PC-3 (cell line): ENCODE data around the gene DELE1. TPM values are rescaled to one million over a fixed set of nuclear protein-coding genes. Genes with fewer than 3 reads are reported as not detected.

Experiments
- ATAC-seq: fragments of 200-7000 bp; cut with Tn5 transposase; 2 replicates; pipeline ENCODE4 v1.9.1; 2020; ENCODE audit warnings: mild to moderate bottlenecking, moderate library complexity
- BruUV-seq: library from RNA; stranded (reverse); fragments of 400-500 nt; replicated peaks from 2 replicates; lab custom pipeline; 2021; lab: Mats Ljungman, UMichigan
- CTCF ChIA-PET: fragments of 300-600 bp; sonication (Branson Sonifier 250); formaldehyde crosslinking; loops from one replicate; lab custom pipeline; 2022; ENCODE audit warnings: antibody characterized with exemption; lab: Charles Lee
- POLR2A ChIA-PET: fragments of 300-600 bp; sonication (Branson Sonifier 250); formaldehyde crosslinking; loops from one replicate; lab custom pipeline; 2022; ENCODE audit warnings: antibody characterized with exemption; ENCODE audit not compliant: unreplicated experiment; lab: Charles Lee
- DNase-seq: peaks from one replicate; pipeline ENCODE4 v3.0.0-alpha.2; 2015
- H2AFZ ChIP-seq: fragments of 300-600 bp; sonication (generic); 2 replicates; pipeline ENCODE4 v1.6.0; 2016; ENCODE audit warnings: antibody characterized with exemption, low read length
- H3F3A ChIP-seq: fragments of 300-600 bp; sonication (generic); one replicate; pipeline ENCODE4 v1.6.0; 2017; ENCODE audit warnings: antibody characterized with exemption, low read length, control low read depth, mild to moderate bottlenecking; ENCODE audit not compliant: unreplicated experiment
- H3K27ac ChIP-seq: fragments of 300-600 bp; sonication (generic); 2 replicates; pipeline ENCODE4 v1.5.1; 2016; ENCODE audit warnings: mild to moderate bottlenecking, low read length
- H3K27me3 ChIP-seq: fragments of 300-600 bp; sonication (generic); 2 replicates; pipeline ENCODE4 v1.6.1; 2016; ENCODE audit warnings: low read length, mixed read lengths
- H3K36me3 ChIP-seq: fragments of 300-600 bp; sonication (generic); 2 replicates; pipeline ENCODE4 v1.6.1; 2016; ENCODE audit warnings: low read depth, mixed run types, low read length, mixed read lengths
- H3K4me1 ChIP-seq: fragments of 300-600 bp; sonication (generic); 2 replicates; pipeline ENCODE4 v1.5.1; 2016; ENCODE audit warnings: low read length; ENCODE audit not compliant: insufficient read depth
- H3K4me2 ChIP-seq: fragments of 300-600 bp; sonication (generic); 2 replicates; pipeline ENCODE4 v1.6.0; 2016; ENCODE audit warnings: low read length
- H3K4me3 ChIP-seq: fragments of 300-600 bp; sonication (generic); 2 replicates; pipeline ENCODE4 v1.5.1; 2016; ENCODE audit warnings: mild to moderate bottlenecking, low read length, mixed read lengths
- H3K79me2 ChIP-seq: fragments of 300-600 bp; sonication (generic); 2 replicates; pipeline ENCODE4 v1.6.1; 2017; ENCODE audit warnings: low read length, mixed read lengths
- H3K9ac ChIP-seq: fragments of 300-600 bp; sonication (generic); 2 replicates; pipeline ENCODE4 v1.6.0; 2016; ENCODE audit warnings: mild to moderate bottlenecking, low read length
- H3K9me2 ChIP-seq: fragments of 300-600 bp; sonication (generic); replicated peaks from 2 replicates; pipeline ENCODE4 v1.6.1; 2016; ENCODE audit warnings: mixed run types, low read length, mixed read lengths
- H3K9me3 ChIP-seq: fragments of 300-600 bp; sonication (generic); 2 replicates; pipeline ENCODE4 v1.6.1; 2016; ENCODE audit warnings: low read length, mixed read lengths
- H4K20me1 ChIP-seq: fragments of 300-600 bp; sonication (generic); 2 replicates; pipeline ENCODE4 v1.6.1; 2016; ENCODE audit warnings: low read length, mixed read lengths
- EZH2 ChIP-seq: fragments of 300-600 bp; sonication (generic); IDR thresholded peaks from one replicate; pipeline ENCODE4 v1.6.1; 2017; ENCODE audit warnings: antibody characterized with exemption, mild to moderate bottlenecking, low read length; ENCODE audit not compliant: unreplicated experiment
- EZH2phosphoT487 ChIP-seq: fragments of 300-600 bp; sonication (generic); IDR thresholded peaks from 2 replicates; pipeline ENCODE4 v1.6.1; 2018; ENCODE audit warnings: mild to moderate bottlenecking, antibody characterized with exemption, low read length, borderline replicate concordance
- intact Hi-C: fragments of 100-400 bp; cut with micrococcal nuclease; formaldehyde crosslinking; loops from 2 replicates; pipeline ENCODE4 v1.9.0; 2023
- total RNA-seq: library from RNA; depleted of rRNA; stranded (reverse); fragments of >200 nt; gene quantifications from 2 replicates; pipeline ENCODE4 v1.2.3, GENCODE V29; 2014
- TF ChIP-seq, protein P1 (sequence below): fragments of 300-600 bp; sonication (generic); conservative IDR thresholded peaks from 2 replicates; pipeline ENCODE4 v1.5.1; 2017; ENCODE audit warnings: antibody characterized with exemption, low read depth, mild to moderate bottlenecking, low read length

DELE1 gene
- total RNA-seq, 1 experiment from 2014 or later: 46.6 TPM

DNA sequence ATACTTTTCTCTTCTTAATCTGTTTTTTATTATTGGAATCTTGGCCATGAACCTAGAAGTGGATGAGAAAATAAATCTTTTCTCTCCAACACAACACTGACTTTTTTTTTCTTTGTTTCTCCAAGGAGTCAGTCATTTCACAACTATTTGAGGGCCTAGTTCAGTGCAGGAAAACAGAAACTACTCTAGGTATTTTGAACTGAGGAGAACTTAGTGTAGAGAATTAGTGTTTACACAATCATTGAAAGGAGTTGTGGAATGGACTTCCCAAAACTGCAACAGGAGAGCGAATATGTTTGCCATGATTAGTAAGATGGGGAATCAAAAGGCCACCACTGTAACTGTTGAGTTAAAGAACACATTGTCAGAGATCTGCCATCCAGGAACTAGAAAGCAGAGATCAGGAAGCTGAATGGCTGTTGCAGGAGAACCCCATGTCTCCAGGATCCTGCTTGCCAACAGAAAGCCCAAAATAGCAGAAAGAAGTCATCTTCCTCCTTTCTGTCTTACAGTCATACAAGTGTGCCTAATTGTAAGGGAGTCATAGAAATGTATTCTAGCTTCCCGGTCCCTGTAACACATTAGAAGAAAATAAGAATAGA, 25.1 kb upstream of the DELE1 start:
- CTCF ChIA-PET: no interaction called here
- POLR2A ChIA-PET: no interaction called here
- intact Hi-C loops: no loop called here
- H3K4me2 ChIP-seq: no peak overlapping the region
- no peaks in the 10 kb centered on the region for H3K4me1 ChIP-seq
- no peaks in the 10 kb centered on the region for H3K9me3 ChIP-seq
- no peaks in the 10 kb centered on the region for H3K79me2 ChIP-seq
- no peak for ATAC-seq
- DNase-seq: no peak
- no TSS peak for BruUV-seq
- H2AFZ ChIP-seq: no peak overlapping the region
- H3F3A ChIP-seq: no peaks in the 10 kb centered on the region
- no peaks in the 10 kb centered on the region for H3K9me2 ChIP-seq
- H3K9ac ChIP-seq: no peak overlapping the region
- no peak overlapping the region for H3K4me3 ChIP-seq
- no peak overlapping the region for H3K27ac ChIP-seq
- H4K20me1 ChIP-seq: no peaks in the 10 kb centered on the region
- no peaks in the 10 kb centered on the region for H3K27me3 ChIP-seq
- TF ChIP-seq EZH2phosphoT487 (no peak), EZH2 (no peak)
- TF ChIP-seq, protein P1, sequence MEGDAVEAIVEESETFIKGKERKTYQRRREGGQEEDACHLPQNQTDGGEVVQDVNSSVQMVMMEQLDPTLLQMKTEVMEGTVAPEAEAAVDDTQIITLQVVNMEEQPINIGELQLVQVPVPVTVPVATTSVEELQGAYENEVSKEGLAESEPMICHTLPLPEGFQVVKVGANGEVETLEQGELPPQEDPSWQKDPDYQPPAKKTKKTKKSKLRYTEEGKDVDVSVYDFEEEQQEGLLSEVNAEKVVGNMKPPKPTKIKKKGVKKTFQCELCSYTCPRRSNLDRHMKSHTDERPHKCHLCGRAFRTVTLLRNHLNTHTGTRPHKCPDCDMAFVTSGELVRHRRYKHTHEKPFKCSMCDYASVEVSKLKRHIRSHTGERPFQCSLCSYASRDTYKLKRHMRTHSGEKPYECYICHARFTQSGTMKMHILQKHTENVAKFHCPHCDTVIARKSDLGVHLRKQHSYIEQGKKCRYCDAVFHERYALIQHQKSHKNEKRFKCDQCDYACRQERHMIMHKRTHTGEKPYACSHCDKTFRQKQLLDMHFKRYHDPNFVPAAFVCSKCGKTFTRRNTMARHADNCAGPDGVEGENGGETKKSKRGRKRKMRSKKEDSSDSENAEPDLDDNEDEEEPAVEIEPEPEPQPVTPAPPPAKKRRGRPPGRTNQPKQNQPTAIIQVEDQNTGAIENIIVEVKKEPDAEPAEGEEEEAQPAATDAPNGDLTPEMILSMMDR: no peak
- no peaks in the 10 kb centered on the region for H3K36me3 ChIP-seq

DNA sequence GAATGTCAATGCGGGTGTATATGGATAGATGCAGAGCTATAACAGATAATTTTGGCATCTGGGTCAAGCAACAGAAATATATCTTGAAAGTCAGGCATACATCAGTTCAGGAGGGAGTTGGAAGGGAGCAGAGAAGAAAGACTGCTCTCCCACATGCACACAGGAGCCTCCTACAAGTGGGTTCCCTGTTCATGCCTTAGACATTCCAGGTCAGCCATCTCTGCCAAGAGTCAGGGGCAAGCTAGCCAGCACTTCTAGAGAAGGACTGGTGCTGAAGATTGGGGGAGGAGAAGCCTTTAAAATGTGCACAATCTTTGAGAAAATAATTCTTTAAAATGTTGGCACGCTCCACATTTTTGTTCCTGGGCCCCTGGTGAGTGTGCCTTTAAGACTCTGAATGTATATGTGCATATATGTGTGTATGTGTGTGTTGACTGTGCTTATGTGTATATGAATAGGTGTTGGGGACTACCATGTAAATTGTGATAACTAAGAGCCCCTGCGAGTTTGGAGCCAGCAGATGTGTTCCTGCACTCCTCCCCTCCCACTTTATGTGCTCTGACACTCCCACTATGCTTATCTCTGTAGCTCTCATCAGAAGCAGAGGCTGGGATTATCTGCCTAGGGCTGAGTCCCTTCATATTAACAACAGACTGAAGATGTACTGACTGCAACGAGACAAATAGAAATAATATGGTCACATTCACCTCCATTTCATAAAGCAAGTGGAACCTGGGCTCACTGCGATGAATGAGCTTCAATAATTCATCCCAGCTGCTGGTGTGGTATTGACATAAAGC, 21.5 kb upstream of the DELE1 start:
- TF ChIP-seq EZH2: no peak
- no TSS peak for BruUV-seq
- Histone ChIP-seq H3F3A (no peaks in the 10 kb centered on the region), H3K4me2 (no peak overlapping the region), H4K20me1 (no peaks in the 10 kb centered on the region), H3K9ac (no peak overlapping the region), H2AFZ (no peak overlapping the region), H3K9me3 (no peaks in the 10 kb centered on the region), H3K27me3 (no peaks in the 10 kb centered on the region), H3K79me2 (no peaks in the 10 kb centered on the region), H3K4me1 (no peaks in the 10 kb centered on the region), H3K36me3 (no peaks in the 10 kb centered on the region), H3K27ac (no peak overlapping the region), H3K9me2 (no peaks in the 10 kb centered on the region), H3K4me3 (no peak overlapping the region)
- DNase-seq (no peak), ATAC-seq (no peak)
- ChIA-PET POLR2A (no interaction called here), CTCF (no interaction called here)
- intact Hi-C loops: no loop called here

DNA sequence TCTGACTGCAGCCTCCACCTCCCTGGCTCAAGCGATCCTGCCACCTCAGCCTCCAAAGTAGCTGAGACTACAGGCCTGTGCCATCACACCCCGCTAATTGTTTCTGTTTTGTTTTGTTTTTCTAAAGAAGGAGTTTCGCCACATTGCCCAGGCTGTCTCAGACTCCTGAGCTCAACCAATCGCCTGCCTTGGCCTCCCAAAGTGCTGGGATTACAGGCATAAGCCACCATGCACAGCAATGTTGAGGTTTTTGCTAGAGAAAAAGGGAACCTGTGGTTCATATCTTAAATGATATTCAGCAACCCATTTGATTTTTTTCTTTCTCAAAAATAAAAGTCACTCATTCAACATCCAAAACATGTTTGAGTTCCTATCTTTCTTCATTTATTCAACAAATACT, 20.4 kb upstream of the DELE1 start:
- no peaks in the 10 kb centered on the region for H3K36me3 ChIP-seq
- no peak overlapping the region for H3K4me3 ChIP-seq
- intact Hi-C loops: no loop called here
- POLR2A ChIA-PET: interaction anchor here (0.5 kb wide), 1 partner anchor 128 kb away, joined by 16 read pairs; no protein-coding TSS in a partner anchor
- H3K27me3 ChIP-seq: no peaks in the 10 kb centered on the region
- no peaks in the 10 kb centered on the region for H3K9me2 ChIP-seq
- H3K4me1 ChIP-seq: no peaks in the 10 kb centered on the region
- no peaks in the 10 kb centered on the region for H4K20me1 ChIP-seq
- ATAC-seq (no peak), DNase-seq (no peak)
- no peak overlapping the region for H3K9ac ChIP-seq
- H2AFZ ChIP-seq: no peak overlapping the region
- H3K27ac ChIP-seq: no peak overlapping the region
- CTCF ChIA-PET: no interaction called here
- BruUV-seq: no TSS peak
- H3F3A ChIP-seq: no peaks in the 10 kb centered on the region
- H3K9me3 ChIP-seq: no peaks in the 10 kb centered on the region
- no peak overlapping the region for H3K4me2 ChIP-seq
- H3K79me2 ChIP-seq: no peaks in the 10 kb centered on the region
- TF ChIP-seq EZH2phosphoT487: no peak
- TF ChIP-seq, protein P1: no peak
